ENCODE results near the gene TYW3.

- TF ChIP-seq JUND (IDR thresholded peaks at IDR 0.05): no peak
- no peak for TF ChIP-seq CTCF (IDR thresholded peaks at IDR 0.05; ENCODE audit: low read depth, low read length, missing input control)
- no peak for TF ChIP-seq TAF1 (conservative IDR thresholded peaks at IDR 0.05)
- TF ChIP-seq YY1 (IDR thresholded peaks at IDR 0.05): no peak
- no peak for TF ChIP-seq RAD21 (IDR thresholded peaks at IDR 0.05)
- no peak for TF ChIP-seq REST (IDR thresholded peaks at IDR 0.05)
- no peak for TF ChIP-seq SP1 (IDR thresholded peaks at IDR 0.05)
- no peak for TF ChIP-seq ATF3 (IDR thresholded peaks at IDR 0.05)
- TF ChIP-seq MAX (IDR thresholded peaks at IDR 0.05): no peak
- no peak for TF ChIP-seq ZBTB33 (IDR thresholded peaks at IDR 0.05)
- no peak for TF ChIP-seq HNF4A (conservative IDR thresholded peaks at IDR 0.05)
- TF ChIP-seq EGR1 (IDR thresholded peaks at IDR 0.05; ENCODE audit: low read depth in 2 of 2): no peak
- no peak for TF ChIP-seq RXRA (IDR thresholded peaks at IDR 0.05)
Measured at GRCh38 chr1:74811436-74812179, 78.7 kb downstream of the TYW3 start.

Measured in liver (tissue), 3 donors.